ENCODE data around the gene ZFPL1.

ZFPL1 gene

DNA sequence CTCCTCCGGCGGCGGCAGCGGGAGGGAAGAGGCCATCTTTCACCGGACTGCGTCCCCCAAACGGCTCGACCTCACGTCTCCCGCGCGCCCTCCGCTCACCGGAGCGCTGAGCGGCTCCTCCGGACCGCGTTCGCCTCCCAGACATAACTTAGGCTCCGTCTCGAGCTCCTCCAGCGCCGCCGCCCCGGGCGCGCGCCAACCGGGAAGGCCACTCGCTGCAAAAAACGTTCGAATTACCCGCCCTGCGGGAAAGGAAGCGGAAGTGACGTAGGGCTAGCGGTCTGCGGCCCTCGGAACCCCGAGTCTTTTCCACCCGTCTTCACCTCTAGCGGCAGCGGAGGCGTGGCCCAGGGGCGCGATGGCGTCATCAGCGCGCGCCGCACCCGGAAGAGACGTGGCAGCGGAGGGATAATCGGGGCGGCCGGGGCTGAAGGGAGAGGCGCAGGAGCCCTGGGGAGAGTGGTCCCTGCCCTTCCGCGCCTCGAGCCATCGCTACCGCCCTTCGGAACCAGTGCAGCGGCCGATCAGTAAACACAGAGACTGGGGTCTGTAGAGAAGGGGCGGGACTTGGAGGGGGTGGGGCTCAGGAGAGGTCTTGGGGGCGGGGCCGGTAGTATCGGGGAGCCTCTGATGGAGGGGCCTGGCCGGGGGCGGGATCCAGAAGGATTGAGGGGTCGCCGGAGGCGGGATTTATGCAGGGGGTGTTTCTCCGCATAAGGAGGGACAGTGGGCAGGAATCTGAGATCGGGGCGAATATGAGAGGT lies at the start of gene ZFPL1, which contains the start of gene CDCA5:
TSS of gene ZFPL1 (plus strand) at position 389 of the 764 bp plus-strand sequence. CDS start 477 bp downstream, outside the sequence.
TSS of gene CDCA5 (minus strand) at position 207 of the 764 bp plus-strand sequence. CDS start at position 145, 62 bp downstream.
- peak; percentile 88 to 96 (median 94) for DNase-seq

- DNase-seq: no peak
Observed at GRCh38 chr11:65034423-65034822, 49.6 kb upstream of the ZFPL1 start.

GRCh38 chr11:65035579-65035978 lies 48.4 kb upstream of the ZFPL1 start:
- DNase-seq: no peak

- no peak for DNase-seq
Observed at GRCh38 chr11:65036931-65037330, 47.1 kb upstream of the ZFPL1 start.

DNA sequence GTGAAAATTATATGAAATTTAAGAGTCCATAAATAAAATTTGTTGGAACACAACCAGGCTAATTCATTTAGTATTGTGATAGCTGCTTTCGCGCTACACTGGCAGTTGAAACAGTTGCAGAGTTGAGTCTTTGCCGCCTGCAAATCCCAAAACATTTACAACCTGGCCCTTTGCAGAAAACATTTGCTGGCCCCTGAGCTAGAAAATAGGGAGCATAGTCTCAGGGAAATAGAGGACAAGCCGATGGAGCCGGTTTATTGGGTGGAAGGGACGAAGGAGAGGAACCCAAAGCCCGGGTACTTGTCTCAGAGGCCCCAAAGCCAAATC lies 43.5 kb upstream of the ZFPL1 start:
- DNase-seq: no peak

- peak; percentile 60 to 81 (median 78) for DNase-seq
Observed at GRCh38 chr11:65040847-65041622, 43.0 kb upstream of the ZFPL1 start, which contains the start of gene SAC3D1. TSS of gene SAC3D1 (plus strand) at chr11:65041210. CDS start at chr11:65041293, 83 bp downstream.

GRCh38 chr11:65042891-65043290 lies 41.1 kb upstream of the ZFPL1 start:
- DNase-seq: no peak

DNA sequence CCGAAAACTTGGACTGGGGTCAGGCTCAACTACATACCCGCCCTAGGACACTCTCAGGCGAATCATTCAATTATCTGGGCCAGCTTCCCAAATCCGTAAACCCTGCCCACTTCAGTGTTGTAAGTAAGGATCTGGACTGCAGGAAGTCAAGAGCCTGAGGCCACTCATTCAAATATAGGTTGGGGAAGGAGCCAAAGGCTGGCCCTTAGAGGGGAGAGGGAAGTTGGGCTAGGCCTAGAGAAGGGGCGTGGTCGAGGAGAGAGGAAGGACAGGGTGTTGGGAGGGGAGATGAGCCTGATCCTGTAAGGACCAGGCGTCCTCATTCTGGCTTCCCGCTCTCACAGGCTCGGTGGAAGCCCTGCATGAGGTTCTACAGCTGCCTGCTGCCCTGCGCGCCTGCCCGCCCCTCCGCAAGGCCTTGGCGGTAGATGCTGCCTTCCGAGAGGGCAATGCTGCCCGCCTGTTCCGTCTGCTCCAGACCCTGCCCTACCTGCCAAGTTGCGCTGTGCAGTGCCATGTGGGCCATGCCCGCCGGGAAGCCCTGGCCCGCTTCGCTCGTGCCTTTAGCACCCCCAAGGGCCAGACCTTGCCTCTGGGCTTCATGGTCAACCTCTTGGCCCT lies 40.0 kb upstream of the ZFPL1 start:
- no peak for DNase-seq

- DNase-seq: no peak
Observed at GRCh38 chr11:65045061-65045460, 39.0 kb upstream of the ZFPL1 start.

DNA sequence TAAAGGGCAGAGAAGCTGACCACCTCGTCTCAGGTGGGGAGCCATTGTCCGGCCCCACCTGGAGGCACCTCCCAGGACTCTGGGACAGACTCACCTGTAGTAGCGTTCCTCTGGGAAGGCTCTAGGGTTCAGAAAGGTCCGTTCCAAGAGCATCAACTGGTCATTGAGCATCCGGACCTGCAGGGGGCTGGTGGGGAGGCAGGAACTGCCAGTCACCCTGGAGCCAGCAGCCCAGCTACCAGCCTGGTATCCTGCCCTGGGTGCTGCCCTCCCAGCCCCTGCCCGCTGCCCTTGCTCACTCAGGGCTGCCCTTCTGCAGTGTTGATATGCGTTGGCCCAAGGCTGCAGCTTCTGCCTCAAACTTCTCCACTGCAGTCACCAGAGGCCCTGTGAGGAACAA lies 38.3 kb upstream of the ZFPL1 start:
- DNase-seq: no peak

- DNase-seq: peak in 1 of 4 experiments; percentile 27
Observed at GRCh38 chr11:65047581-65048422, 36.2 kb upstream of the ZFPL1 start.

DNA sequence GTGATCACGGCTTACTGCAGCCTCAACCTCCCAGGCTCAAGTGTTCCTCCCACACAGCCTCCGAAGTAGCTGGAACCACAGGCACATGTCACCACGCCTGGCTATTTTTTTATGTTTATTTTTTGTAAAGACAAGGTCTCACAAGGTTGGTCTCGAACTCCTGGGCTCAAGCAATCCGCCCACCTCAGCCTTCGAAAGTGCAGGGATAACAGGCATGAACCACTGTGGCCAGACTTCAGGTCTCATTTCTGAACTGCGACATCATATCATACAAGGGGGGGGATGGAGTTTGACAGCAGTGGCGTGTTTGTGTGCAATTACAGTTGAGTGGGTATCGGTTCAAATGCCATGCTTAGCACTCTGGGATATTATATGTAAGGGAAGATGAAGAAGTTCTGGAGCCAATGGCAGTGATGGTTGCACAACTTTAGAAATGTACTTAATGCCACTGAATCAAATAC lies 32.6 kb upstream of the ZFPL1 start:
- DNase-seq: no peak

- DNase-seq: no peak
Observed at GRCh38 chr11:65053827-65054508, 30.1 kb upstream of the ZFPL1 start.

DNA sequence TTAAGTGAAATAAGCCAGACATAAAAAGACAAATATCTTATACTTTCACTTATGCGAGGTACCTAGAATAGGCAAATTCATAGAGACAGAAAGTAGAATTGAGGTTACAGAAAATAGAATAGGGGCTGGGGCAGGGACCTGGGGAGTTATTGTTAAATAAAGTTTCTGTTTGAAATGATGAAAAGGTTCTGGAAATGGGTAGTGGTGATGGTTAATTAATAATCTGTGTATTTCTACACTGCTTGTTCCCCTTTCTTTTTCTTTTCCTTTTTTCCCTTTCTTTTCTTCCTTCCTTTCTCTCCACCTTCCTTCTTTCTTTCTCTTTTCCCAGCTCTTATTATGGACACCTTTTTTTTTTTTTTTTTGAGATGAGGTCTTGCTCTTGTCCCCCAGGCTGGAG lies 28.5 kb upstream of the ZFPL1 start:
- DNase-seq: no peak

GRCh38 chr11:65056999-65057398 lies 27.0 kb upstream of the ZFPL1 start:
- no peak for DNase-seq

DNA sequence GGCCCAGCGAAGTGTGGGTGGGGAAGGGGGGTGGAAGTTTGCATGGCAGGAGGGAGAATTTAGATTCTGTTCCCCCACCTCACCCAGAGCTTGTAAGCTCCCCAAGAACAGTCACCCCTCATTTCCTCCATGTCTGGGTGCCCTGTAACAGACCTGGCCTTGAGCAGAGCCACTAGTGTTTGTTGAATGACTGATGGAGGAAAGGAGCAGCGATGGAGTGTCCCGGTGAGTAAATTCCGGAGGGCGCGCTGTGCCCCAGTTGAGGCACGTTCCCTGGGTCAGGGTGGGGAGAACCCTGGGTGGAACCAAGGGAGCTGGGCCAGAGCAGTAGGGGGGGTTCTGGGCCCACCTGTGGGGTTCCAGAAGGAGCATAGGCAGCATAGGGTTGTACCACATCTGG lies 26.5 kb upstream of the ZFPL1 start:
- no peak for DNase-seq

DNA sequence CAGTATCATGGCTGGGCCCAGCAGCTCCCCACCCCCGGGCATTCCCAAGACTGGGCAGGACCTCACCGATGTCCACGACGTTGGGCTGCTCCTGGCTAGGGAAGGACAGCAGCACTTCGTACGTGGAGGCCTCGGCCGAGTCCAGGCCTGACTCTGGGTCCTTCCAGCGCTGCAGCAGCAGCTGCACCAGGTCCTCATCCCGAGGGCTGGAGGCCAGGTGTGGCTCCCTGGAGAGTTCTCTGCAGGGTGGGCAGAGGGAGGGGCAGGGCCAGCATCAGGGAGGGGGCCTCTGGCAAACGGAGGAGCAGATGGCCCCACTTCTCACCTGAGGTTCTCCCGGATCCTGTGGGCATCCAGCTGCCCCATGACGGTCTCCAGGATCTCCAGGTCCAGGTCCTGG lies 26.0 kb upstream of the ZFPL1 start:
- no peak for DNase-seq

- no peak for DNase-seq
Observed at GRCh38 chr11:65058419-65059054, 25.5 kb upstream of the ZFPL1 start, which contains the start of gene NAALADL1. TSS of gene NAALADL1 (minus strand) at chr11:65058553. CDS start at chr11:65058521, 32 bp downstream.

DNA sequence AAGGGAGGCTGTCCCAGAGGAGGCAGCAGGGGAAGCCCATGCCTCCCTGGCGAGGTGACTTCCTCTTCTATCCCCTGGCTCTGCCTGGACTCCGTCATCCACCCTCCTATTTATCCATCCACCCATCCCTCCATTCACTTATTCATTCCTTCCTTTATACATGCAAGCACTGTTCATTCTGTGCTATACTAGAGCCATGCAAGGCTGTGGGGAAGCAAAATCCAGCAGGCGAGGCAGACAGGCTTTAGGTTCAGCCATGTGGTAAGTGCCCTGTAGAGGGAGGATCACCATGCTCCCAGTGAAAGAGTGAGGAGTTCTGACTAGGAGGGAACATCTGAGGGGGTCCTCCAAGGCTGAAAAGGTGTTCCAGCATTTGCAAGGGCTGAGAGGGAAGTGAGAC lies 24.5 kb upstream of the ZFPL1 start:
- no peak for DNase-seq

GRCh38 chr11:65059959-65060824 lies 23.8 kb upstream of the ZFPL1 start:
- no peak for DNase-seq

All from activated naive CD4-positive, alpha-beta T cell (primary cell).